ENCODE results near the gene NEK2. TPM values are rescaled to one million over a fixed set of nuclear protein-coding genes. Genes with fewer than 3 reads are reported as not detected.
"Not testable (repeated sequence)": the region's sequence is repeated elsewhere in the genome, so short reads cannot be mapped to it uniquely, and the experiment has no call there.

NEK2 gene
- total RNA-seq, 1 donor from 2014 or later: 0.49 TPM

GRCh38 chr1:211656728-211657127 lies 18.7 kb downstream of the NEK2 start:
- intact Hi-C loops (cut with DNase I): loop anchor here (10.0 kb wide), 1 partner anchor 72 kb away; no protein-coding TSS in a partner anchor
- no peak for ATAC-seq
- no peak for DNase-seq (ENCODE audit: low spot score)

- intact Hi-C loops (cut with DNase I): loop anchor here (10.0 kb wide), 1 partner anchor 70 kb away; no protein-coding TSS in a partner anchor
- peak; percentile 95 for DNase-seq (ENCODE audit: low spot score)
- peak; percentile 96 for ATAC-seq
Observed at GRCh38 chr1:211654838-211655787, 20.3 kb downstream of the NEK2 start.

- DNase-seq (ENCODE audit: low spot score) (no peak), ATAC-seq (no peak)
- intact Hi-C loops (cut with DNase I): loop anchor here (10.0 kb wide), 1 partner anchor 69 kb away; no protein-coding TSS in a partner anchor
Observed at GRCh38 chr1:211653959-211654496, 21.4 kb downstream of the NEK2 start.

GRCh38 chr1:211653293-211653692 lies 22.1 kb downstream of the NEK2 start:
- no peak for DNase-seq (ENCODE audit: low spot score)
- ATAC-seq: no peak
- intact Hi-C loops (cut with DNase I): loop anchor here (10.0 kb wide), 1 partner anchor 68 kb away; no protein-coding TSS in a partner anchor

GRCh38 chr1:211652371-211652770 lies 23.1 kb downstream of the NEK2 start:
- ATAC-seq: no peak

GRCh38 chr1:211650904-211651303 lies 24.5 kb downstream of the NEK2 start:
- intact Hi-C loops (cut with DNase I): loop anchor here (10.0 kb wide), 1 partner anchor 66 kb away; no protein-coding TSS in a partner anchor
- DNase-seq (ENCODE audit: low spot score): no peak
- no peak for ATAC-seq

More at GRCh38 chr1:211652371-211652770, 23.1 kb downstream of the NEK2 start:
- intact Hi-C loops (cut with DNase I): loop anchor here (10.0 kb wide), 1 partner anchor 68 kb away; no protein-coding TSS in a partner anchor
- no peak for DNase-seq (ENCODE audit: low spot score)

- intact Hi-C loops (cut with DNase I): no loop called here
- DNase-seq (ENCODE audit: low spot score): no peak
Observed at GRCh38 chr1:211648980-211649934, 26.2 kb downstream of the NEK2 start.

GRCh38 chr1:211648336-211648735 lies 27.1 kb downstream of the NEK2 start:
- DNase-seq (ENCODE audit: low spot score): no peak
- intact Hi-C loops (cut with DNase I): no loop called here
- ATAC-seq: no peak

More at GRCh38 chr1:211648980-211649934, 26.2 kb downstream of the NEK2 start:
- ATAC-seq: no peak

- no peak for ATAC-seq
- intact Hi-C loops (cut with DNase I): no loop called here
- DNase-seq (ENCODE audit: low spot score): no peak
Observed at GRCh38 chr1:211647711-211648121, 27.7 kb downstream of the NEK2 start.

GRCh38 chr1:211646566-211646965 lies 28.9 kb downstream of the NEK2 start:
- DNase-seq (ENCODE audit: low spot score): no peak
- intact Hi-C loops (cut with DNase I): no loop called here
- ATAC-seq: no peak

- DNase-seq (ENCODE audit: low spot score); intact Hi-C loops (cut with DNase I); ATAC-seq: not testable (repeated sequence)
Observed at GRCh38 chr1:211645601-211646000, 29.8 kb downstream of the NEK2 start.

GRCh38 chr1:211644653-211645052 lies 30.8 kb downstream of the NEK2 start:
- intact Hi-C loops (cut with DNase I): no loop called here
- ATAC-seq (no peak), DNase-seq (ENCODE audit: low spot score) (no peak)

- peak; percentile 56 for ATAC-seq
- no peak for DNase-seq (ENCODE audit: low spot score)
- intact Hi-C loops (cut with DNase I): no loop called here
Observed at GRCh38 chr1:211643324-211644212, 31.9 kb downstream of the NEK2 start.

- DNase-seq (ENCODE audit: low spot score) (no peak), ATAC-seq (no peak)
- intact Hi-C loops (cut with DNase I): no loop called here
Observed at GRCh38 chr1:211642870-211643269, 32.6 kb downstream of the NEK2 start.

- ATAC-seq: no peak
- intact Hi-C loops (cut with DNase I): no loop called here
- DNase-seq (ENCODE audit: low spot score): no peak
Observed at GRCh38 chr1:211641942-211642341, 33.5 kb downstream of the NEK2 start.

GRCh38 chr1:211641044-211641800 lies 34.2 kb downstream of the NEK2 start:
- ATAC-seq (no peak), DNase-seq (ENCODE audit: low spot score) (no peak)
- intact Hi-C loops (cut with DNase I): no loop called here

GRCh38 chr1:211640301-211640630 lies 35.2 kb downstream of the NEK2 start:
- DNase-seq (ENCODE audit: low spot score) (no peak), ATAC-seq (no peak)
- intact Hi-C loops (cut with DNase I): no loop called here
